Breast epithelium (tissue), 4 donors: ENCODE data around the gene TMEM253. TPM values are rescaled to one million over a fixed set of nuclear protein-coding genes. Genes with fewer than 3 reads are reported as not detected.

Source experiments
- DNase-seq, 2 donors: peaks; one replicate each; pipeline ENCODE4 v3.0.0-alpha.2; 2019; ENCODE audit warnings: low spot score in 2 of 2
- H3K27ac ChIP-seq, 2 donors: fragments of 200-600 bp; sonication (generic) in 1 of 2; one replicate each; pipeline ENCODE4 v1.5.1; 2016 to 2019; ENCODE audit warnings: mild to moderate bottlenecking in 1 of 2
- H3K27me3 ChIP-seq, 2 donors: fragments of 200-600 bp; sonication (generic) in 1 of 2; one replicate each; pipeline versions ENCODE4 v1.5.1 to v1.6.0; 2017 to 2019; ENCODE audit warnings: control low read depth in 1 of 2, mild to moderate bottlenecking in 1 of 2
- H3K36me3 ChIP-seq: fragments of 200-600 bp; one replicate; pipeline ENCODE4 v1.5.1; 2019
- H3K4me1 ChIP-seq, 2 donors: fragments of 200-600 bp; sonication (generic); one replicate each; pipeline ENCODE4 v1.5.1; 2016 to 2019; ENCODE audit warnings: control low read depth in 1 of 2
- H3K4me3 ChIP-seq, 3 donors: fragments of 200-600 bp; sonication (generic); 1 replicate in 2 of 3; 2 replicates in 1 of 3; pipeline ENCODE4 v1.5.1; 2016 to 2019; ENCODE audit warnings: mild to moderate bottlenecking in 3 of 3, moderate library complexity in 2 of 3
- H3K9me3 ChIP-seq, 2 donors: fragments of 200-600 bp; sonication (generic) in 1 of 2; one replicate each; pipeline ENCODE4 v1.5.1; 2016 to 2019; ENCODE audit warnings: control low read depth in 1 of 2
- CTCF ChIP-seq, 3 donors: fragments of 450-650 bp; IDR thresholded peaks; one replicate each; pipeline ENCODE4 v1.5.1; 2016 to 2017; ENCODE audit warnings: antibody characterized with exemption in 3 of 3, mild to moderate bottlenecking in 3 of 3, moderate library complexity in 3 of 3
- POLR2A ChIP-seq: fragments of 450-650 bp; IDR thresholded peaks from one replicate; pipeline ENCODE4 v1.6.1; 2016; ENCODE audit warnings: antibody characterized with exemption, mild to moderate bottlenecking, moderate library complexity
- POLR2AphosphoS5 ChIP-seq, 3 donors: sonication (generic); formaldehyde crosslinking; IDR thresholded peaks; one replicate each; pipeline ENCODE4 v1.6.1; 2017; ENCODE audit warnings: antibody characterized with exemption in 3 of 3
- intact Hi-C: fragments of 100-400 bp; cut with DNase I; formaldehyde crosslinking; loops from one replicate; pipeline ENCODE4 v1.15.1; 2023; ENCODE audit warnings: low total_unique reads
- total RNA-seq, 3 donors: library from RNA; depleted of rRNA; stranded (reverse); fragments of >200 nt; gene quantifications; one replicate each; pipeline ENCODE4 v1.1.0, GENCODE V29; 2016

Gene TMEM253
- total RNA-seq, 3 donors from 2014 or later = 0.44 to 1.3 (median 0.98) TPM

- intact Hi-C loops = no loop called here
- TF ChIP-seq POLR2AphosphoS5 (IDR thresholded peaks at IDR 0.05) (no peak), POLR2A (no peak), CTCF (IDR thresholded peaks at IDR 0.05) (no peak)
- H3K27ac ChIP-seq = no peak overlapping the region
- no peak for DNase-seq
- no peaks in the 10 kb centered on the region for H3K36me3 ChIP-seq
- no peak overlapping the region for H3K4me3 ChIP-seq
- H3K4me1 ChIP-seq = no peaks in the 10 kb centered on the region
- H3K27me3 ChIP-seq = no peaks in the 10 kb centered on the region
- peaks cover 0 to 14% of the 10 kb centered on the region in 2 donors for H3K9me3 ChIP-seq
Measured at GRCh38 chr14:21142357-21142756, 41.5 kb downstream of the TMEM253 start.

- H3K36me3 ChIP-seq = no peaks in the 10 kb centered on the region
- TF ChIP-seq CTCF (IDR thresholded peaks at IDR 0.05) (no peak), POLR2A (no peak), POLR2AphosphoS5 (IDR thresholded peaks at IDR 0.05) (no peak)
- H3K27me3 ChIP-seq = no peaks in the 10 kb centered on the region
- DNase-seq = no peak
- no peak overlapping the region for H3K27ac ChIP-seq
- no peaks in the 10 kb centered on the region for H3K4me1 ChIP-seq
- intact Hi-C loops = no loop called here
- peaks cover 0 to 14% of the 10 kb centered on the region in 2 donors for H3K9me3 ChIP-seq
- H3K4me3 ChIP-seq = no peak overlapping the region
Measured at GRCh38 chr14:21145437-21145836, 44.6 kb downstream of the TMEM253 start.

- Histone ChIP-seq H3K4me1 (no peaks in the 10 kb centered on the region), H3K27me3 (no peaks in the 10 kb centered on the region), H3K4me3 (no peak overlapping the region), H3K9me3 (peaks cover 0 to 14% of the 10 kb centered on the region in 2 donors), H3K27ac (no peak overlapping the region), H3K36me3 (no peaks in the 10 kb centered on the region)
- intact Hi-C loops = no loop called here
- DNase-seq = no peak
- no peak for TF ChIP-seq POLR2AphosphoS5 (IDR thresholded peaks at IDR 0.05)
- no peak for TF ChIP-seq CTCF (IDR thresholded peaks at IDR 0.05)
- TF ChIP-seq POLR2A = no peak
Measured at GRCh38 chr14:21149641-21150367, 48.9 kb downstream of the TMEM253 start.

Other genes with a start within 250 kb of the TMEM253 start
- gene RNASE3, start 209.7 kb upstream of the TMEM253 start, total RNA-seq = not detected
- gene RNASE2, start 145.6 kb upstream of the TMEM253 start, total RNA-seq = 1 to 10 TPM; 1.3 to 3.2 (median 2.0) TPM
- gene METTL17, start 111.1 kb upstream of the TMEM253 start, total RNA-seq = 100 to 1,000 TPM in 1 of 3 donors, 10 to 100 TPM in 2; 78.6 to 105 (median 89.5) TPM
- gene SLC39A2, start 101.8 kb upstream of the TMEM253 start, total RNA-seq = under 1 TPM in 1 of 3 donors, not detected in 2; 0.59 TPM
- 100 to 1,000 TPM; 251 to 693 (median 258) TPM for gene NDRG2, start 76.0 kb upstream of the TMEM253 start, total RNA-seq
- gene TPPP2, start 70.8 kb upstream of the TMEM253 start, total RNA-seq = under 1 TPM in 1 of 3 donors, not detected in 2; 0.15 TPM
- gene RNASE13, start 66.3 kb upstream of the TMEM253 start, total RNA-seq = not detected
- 1 to 10 TPM in 2 of 3 donors, not detected in 1; 1.6 to 3.1 TPM for gene RNASE7, start 58.7 kb upstream of the TMEM253 start, total RNA-seq
- not detected for gene RNASE8, start 43.2 kb upstream of the TMEM253 start, total RNA-seq
- gene ARHGEF40, start 30.8 kb upstream of the TMEM253 start, total RNA-seq = 10 to 100 TPM; 33.7 to 51.4 (median 40.6) TPM
- gene ZNF219, start 2.4 kb upstream of the TMEM253 start, total RNA-seq = 10 to 100 TPM; 32.4 to 62.2 (median 32.8) TPM
- gene OR5AU1, start 55.0 kb downstream of the TMEM253 start, total RNA-seq = not detected
- gene HNRNPC, start 168.4 kb downstream of the TMEM253 start, total RNA-seq = 100 to 1,000 TPM; 386 to 760 (median 480) TPM
- 10 to 100 TPM in 1 of 3 donors, under 1 TPM in 2; 0.33 to 10.4 (median 0.48) TPM for gene RPGRIP1, start 179.0 kb downstream of the TMEM253 start, total RNA-seq